Measurements from ENCODE around the gene STK10.

GRCh38 chr5:172029876-172030275, 158.1 kb downstream of the STK10 start:
- TF ChIP-seq EGR1 (IDR thresholded peaks at IDR 0.05; ENCODE audit: low read depth) (no peak), SP1 (IDR thresholded peaks at IDR 0.05; ENCODE audit: low read depth) (no peak), EZH2 (IDR thresholded peaks at IDR 0.05) (no peak), ELF1 (IDR thresholded peaks at IDR 0.05; ENCODE audit: borderline replicate concordance, low read depth) (no peak), TCF7L2 (IDR thresholded peaks at IDR 0.05; ENCODE audit: borderline replicate concordance, extremely low read depth, insufficient read depth, insufficient read length) (no peak), POLR2A (IDR thresholded peaks at IDR 0.05; ENCODE audit: borderline replicate concordance, extremely low read depth, insufficient read depth, insufficient read length) (no peak), RAD21 (IDR thresholded peaks at IDR 0.05; ENCODE audit: low read depth) (no peak), SIN3A (IDR thresholded peaks at IDR 0.05; ENCODE audit: low read depth) (no peak), MAX (IDR thresholded peaks at IDR 0.05) (no peak), POLR2AphosphoS5 (IDR thresholded peaks at IDR 0.05; ENCODE audit: low read depth, low read length) (no peak), YY1 (IDR thresholded peaks at IDR 0.05; ENCODE audit: extremely low read depth, insufficient replicate concordance, low read depth, low read length) (no peak), JUND (IDR thresholded peaks at IDR 0.05) (no peak)
- TF ChIP-seq, protein P1, sequence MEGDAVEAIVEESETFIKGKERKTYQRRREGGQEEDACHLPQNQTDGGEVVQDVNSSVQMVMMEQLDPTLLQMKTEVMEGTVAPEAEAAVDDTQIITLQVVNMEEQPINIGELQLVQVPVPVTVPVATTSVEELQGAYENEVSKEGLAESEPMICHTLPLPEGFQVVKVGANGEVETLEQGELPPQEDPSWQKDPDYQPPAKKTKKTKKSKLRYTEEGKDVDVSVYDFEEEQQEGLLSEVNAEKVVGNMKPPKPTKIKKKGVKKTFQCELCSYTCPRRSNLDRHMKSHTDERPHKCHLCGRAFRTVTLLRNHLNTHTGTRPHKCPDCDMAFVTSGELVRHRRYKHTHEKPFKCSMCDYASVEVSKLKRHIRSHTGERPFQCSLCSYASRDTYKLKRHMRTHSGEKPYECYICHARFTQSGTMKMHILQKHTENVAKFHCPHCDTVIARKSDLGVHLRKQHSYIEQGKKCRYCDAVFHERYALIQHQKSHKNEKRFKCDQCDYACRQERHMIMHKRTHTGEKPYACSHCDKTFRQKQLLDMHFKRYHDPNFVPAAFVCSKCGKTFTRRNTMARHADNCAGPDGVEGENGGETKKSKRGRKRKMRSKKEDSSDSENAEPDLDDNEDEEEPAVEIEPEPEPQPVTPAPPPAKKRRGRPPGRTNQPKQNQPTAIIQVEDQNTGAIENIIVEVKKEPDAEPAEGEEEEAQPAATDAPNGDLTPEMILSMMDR (IDR thresholded peaks at IDR 0.05 in 2 of 3, conservative IDR thresholded peaks at IDR 0.05 in 1 of 3; ENCODE audit: borderline replicate concordance in 1 of 3, insufficient read depth in 1 of 3, low read depth in 2 of 3, low read length in 2 of 3): no peak
- TF ChIP-seq, protein P2, sequence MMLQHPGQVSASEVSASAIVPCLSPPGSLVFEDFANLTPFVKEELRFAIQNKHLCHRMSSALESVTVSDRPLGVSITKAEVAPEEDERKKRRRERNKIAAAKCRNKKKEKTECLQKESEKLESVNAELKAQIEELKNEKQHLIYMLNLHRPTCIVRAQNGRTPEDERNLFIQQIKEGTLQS (IDR thresholded peaks at IDR 0.05): no peak
